Sigmoid colon (tissue), 7 donors: ENCODE measurements around the gene ARF6. TPM values are rescaled to one million over a fixed set of nuclear protein-coding genes. Genes with fewer than 3 reads are reported as not detected.

Experiments
- DNase-seq: peaks from one replicate; pipeline ENCODE4 v3.0.0-alpha.2; 2019
- H3K27ac ChIP-seq, 4 donors: fragments of 200-600 bp; sonication (generic); one replicate each; pipeline ENCODE4 v1.5.1; 2016 to 2019; ENCODE audit warnings: mild to moderate bottlenecking in 1 of 4
- H3K27me3 ChIP-seq, 3 donors: fragments of 200-600 bp; sonication (generic); one replicate each; pipeline ENCODE4 v1.5.1; 2019; ENCODE audit warnings: mild to moderate bottlenecking in 1 of 3
- H3K36me3 ChIP-seq, 4 donors: fragments of 200-600 bp; sonication (generic); one replicate each; pipeline ENCODE4 v1.5.1; 2016 to 2019
- H3K4me1 ChIP-seq, 4 donors: fragments of 200-600 bp; sonication (generic); one replicate each; pipeline ENCODE4 v1.5.1; 2017 to 2019
- H3K4me3 ChIP-seq, 4 donors: fragments of 200-600 bp; sonication (generic); one replicate each; pipeline ENCODE4 v1.5.1; 2017 to 2019; ENCODE audit warnings: mild to moderate bottlenecking in 2 of 4, moderate library complexity in 1 of 4
- H3K9me3 ChIP-seq, 4 donors: fragments of 200-600 bp in 3 of 4; sonication (generic) in 3 of 4; one replicate each; pipeline versions ENCODE4 v1.5.1 to v1.6.1; 2013 to 2019
- EP300 ChIP-seq, 4 donors: sonication (generic); formaldehyde crosslinking; IDR thresholded peaks; one replicate each; pipeline ENCODE4 v1.6.1; 2017; ENCODE audit warnings: antibody characterized with exemption in 4 of 4
- POLR2A ChIP-seq, 2 donors: fragments of 450-650 bp; IDR thresholded peaks; one replicate each; pipeline ENCODE4 v1.6.1; 2016; ENCODE audit warnings: antibody characterized with exemption in 2 of 2, mild to moderate bottlenecking in 2 of 2, moderate library complexity in 2 of 2
- POLR2AphosphoS5 ChIP-seq, 4 donors: sonication (generic); formaldehyde crosslinking; IDR thresholded peaks; one replicate each; pipeline ENCODE4 v1.6.1; 2017; ENCODE audit warnings: antibody characterized with exemption in 4 of 4
- WGBS, 2 donors: extraction: QIAGEN DNeasy Blood & Tissue Kit; methylation state at CpG; one replicate each; pipeline ENCODE4 v1.1.7; 2013; 5-methylcytosine and 5-hydroxymethylcytosine counted together
- intact Hi-C: fragments of 100-400 bp; cut with DNase I; formaldehyde crosslinking; loops from one replicate; pipeline ENCODE4 v1.15.1; 2023
- polyA plus RNA-seq, 3 donors: library from polyadenylated mRNA; stranded (reverse); fragments of 200-250 nt; gene quantifications; one replicate each; pipeline ENCODE4 v1.2.3, GENCODE V29; 2013
- total RNA-seq, 4 donors: library from RNA; depleted of rRNA; stranded (reverse); fragments of >200 nt; gene quantifications; one replicate each; pipeline ENCODE4 v1.1.0, GENCODE V29; 2016
- TF ChIP-seq, protein P1 (sequence below), 4 experiments: fragments of 450-650 bp in 3 of 4; fragments of 200-600 bp in 1 of 4; IDR thresholded peaks; one replicate each; pipeline ENCODE4 v1.5.1; 2016 to 2019; ENCODE audit warnings: antibody characterized with exemption in 4 of 4, mild to moderate bottlenecking in 3 of 4, moderate library complexity in 2 of 4
- donor health status: healthy with polysubstance abuse.
- donor health status: Bipolar disorder and iron deficiency.
- donor health status: healthy.

ARF6 gene
- total and polyA plus RNA-seq, 7 donors: 33.8 to 117 (median 45.6) TPM

DNA sequence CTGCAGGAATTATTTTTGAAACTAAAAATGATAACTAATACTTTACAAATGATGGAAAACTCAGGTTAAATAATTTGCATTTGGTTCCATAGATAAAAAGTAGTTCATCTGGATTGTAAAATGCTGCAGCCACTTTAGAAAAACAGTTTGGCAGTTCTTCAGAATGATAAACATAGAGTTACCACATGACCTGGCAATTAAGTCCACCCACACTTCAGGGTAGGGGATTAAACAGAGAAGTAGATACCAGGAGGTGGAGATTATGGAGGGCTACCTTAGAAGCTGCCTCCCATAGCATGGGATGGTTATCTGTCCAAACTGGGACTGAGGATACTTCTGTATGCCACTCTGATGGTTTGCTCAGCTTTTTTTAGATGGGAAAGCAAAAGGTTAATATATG lies 22.2 kb downstream of the ARF6 start:
- Histone ChIP-seq H3K4me1 (no peaks in the 10 kb centered on the region), H3K4me3 (no peak overlapping the region), H3K9me3 (no peaks in the 10 kb centered on the region), H3K27ac (no peak overlapping the region), H3K36me3 (no peaks in the 10 kb centered on the region), H3K27me3 (no peaks in the 10 kb centered on the region)
- intact Hi-C loops: no loop called here
- DNase-seq: no peak
- no peak for TF ChIP-seq POLR2AphosphoS5 (IDR thresholded peaks at IDR 0.05)
- TF ChIP-seq, protein P1, sequence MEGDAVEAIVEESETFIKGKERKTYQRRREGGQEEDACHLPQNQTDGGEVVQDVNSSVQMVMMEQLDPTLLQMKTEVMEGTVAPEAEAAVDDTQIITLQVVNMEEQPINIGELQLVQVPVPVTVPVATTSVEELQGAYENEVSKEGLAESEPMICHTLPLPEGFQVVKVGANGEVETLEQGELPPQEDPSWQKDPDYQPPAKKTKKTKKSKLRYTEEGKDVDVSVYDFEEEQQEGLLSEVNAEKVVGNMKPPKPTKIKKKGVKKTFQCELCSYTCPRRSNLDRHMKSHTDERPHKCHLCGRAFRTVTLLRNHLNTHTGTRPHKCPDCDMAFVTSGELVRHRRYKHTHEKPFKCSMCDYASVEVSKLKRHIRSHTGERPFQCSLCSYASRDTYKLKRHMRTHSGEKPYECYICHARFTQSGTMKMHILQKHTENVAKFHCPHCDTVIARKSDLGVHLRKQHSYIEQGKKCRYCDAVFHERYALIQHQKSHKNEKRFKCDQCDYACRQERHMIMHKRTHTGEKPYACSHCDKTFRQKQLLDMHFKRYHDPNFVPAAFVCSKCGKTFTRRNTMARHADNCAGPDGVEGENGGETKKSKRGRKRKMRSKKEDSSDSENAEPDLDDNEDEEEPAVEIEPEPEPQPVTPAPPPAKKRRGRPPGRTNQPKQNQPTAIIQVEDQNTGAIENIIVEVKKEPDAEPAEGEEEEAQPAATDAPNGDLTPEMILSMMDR (IDR thresholded peaks at IDR 0.05): no peak
- TF ChIP-seq POLR2A (IDR thresholded peaks at IDR 0.05): no peak
- TF ChIP-seq EP300 (IDR thresholded peaks at IDR 0.05): no peak

DNA sequence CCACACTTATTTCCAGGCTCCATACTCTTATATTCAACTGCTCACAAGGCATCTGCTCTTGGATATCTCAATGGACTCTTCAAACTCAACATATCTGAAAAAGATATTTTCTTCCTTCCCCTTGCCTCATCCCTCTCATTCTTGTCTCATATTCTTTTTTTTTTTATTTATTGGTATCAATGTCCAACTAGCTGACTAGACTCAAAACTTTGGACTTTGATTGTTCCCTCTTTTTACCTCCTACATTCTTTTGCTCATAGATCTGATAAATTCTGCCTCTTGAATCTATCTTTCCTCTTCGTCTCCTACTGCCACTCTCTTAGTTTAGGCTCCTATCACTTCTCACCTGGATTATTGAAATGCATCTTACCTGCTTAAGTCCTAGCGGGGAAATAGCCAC lies 25.8 kb downstream of the ARF6 start:
- 87 to 94% methylated on average over 2 of the region's 2 CpGs for WGBS, 2 donors
- no peaks in the 10 kb centered on the region for H3K4me1 ChIP-seq
- no peak for DNase-seq
- no peaks in the 10 kb centered on the region for H3K27me3 ChIP-seq
- intact Hi-C loops: no loop called here
- no peaks in the 10 kb centered on the region for H3K36me3 ChIP-seq
- H3K9me3 ChIP-seq: no peaks in the 10 kb centered on the region
- no peak overlapping the region for H3K4me3 ChIP-seq
- H3K27ac ChIP-seq: no peak overlapping the region
- TF ChIP-seq EP300 (IDR thresholded peaks at IDR 0.05) (no peak), POLR2AphosphoS5 (IDR thresholded peaks at IDR 0.05) (no peak), POLR2A (IDR thresholded peaks at IDR 0.05) (no peak)
- TF ChIP-seq, protein P1 (IDR thresholded peaks at IDR 0.05): no peak

DNA sequence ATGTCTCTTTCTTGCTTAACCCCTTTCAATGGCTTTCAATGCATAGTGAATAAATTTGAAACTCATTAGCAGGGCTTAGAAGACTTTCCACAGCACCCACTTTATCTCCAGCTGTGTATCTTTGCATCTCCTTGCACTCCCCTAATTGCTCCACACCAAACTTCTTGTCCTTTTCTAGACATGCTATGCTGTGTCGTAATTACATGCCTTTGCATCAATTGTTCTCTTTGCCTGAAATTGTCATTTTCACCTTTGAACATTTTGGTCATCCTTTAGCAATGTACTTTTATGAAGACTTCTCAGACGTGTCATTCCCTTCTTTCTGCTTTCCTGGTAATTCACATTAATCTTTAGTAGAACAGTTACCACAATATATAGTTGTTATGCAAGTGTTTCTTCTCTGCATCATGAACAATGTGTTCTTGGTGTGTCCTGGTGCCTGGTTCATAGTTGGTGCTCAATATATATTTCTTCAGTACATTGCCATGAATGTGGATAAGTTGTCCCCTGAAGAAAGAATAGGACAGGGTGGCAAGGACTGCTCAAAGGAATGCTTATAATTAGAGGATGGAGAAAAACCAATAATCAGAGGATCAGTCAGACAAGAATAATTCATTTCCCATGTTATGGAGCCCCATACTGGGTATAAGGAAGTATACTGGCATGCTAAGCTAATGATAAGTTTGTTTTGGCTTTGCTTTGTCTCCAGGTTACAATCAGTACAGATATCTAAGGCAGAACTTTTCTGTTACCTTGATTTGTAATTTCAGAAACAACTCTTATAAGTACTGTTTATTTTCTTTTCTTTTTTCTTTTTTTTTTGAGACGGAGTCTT lies 27.2 kb downstream of the ARF6 start:
- Histone ChIP-seq H3K27me3 (no peaks in the 10 kb centered on the region), H3K4me1 (no peaks in the 10 kb centered on the region), H3K9me3 (no peaks in the 10 kb centered on the region), H3K27ac (no peak overlapping the region), H3K4me3 (no peak overlapping the region), H3K36me3 (no peaks in the 10 kb centered on the region)
- TF ChIP-seq, protein P1 (IDR thresholded peaks at IDR 0.05): no peak
- TF ChIP-seq POLR2AphosphoS5 (IDR thresholded peaks at IDR 0.05): no peak
- TF ChIP-seq EP300 (IDR thresholded peaks at IDR 0.05): no peak
- no peak for DNase-seq
- 34 to 77% methylated on average over 3 of the region's 3 CpGs for WGBS, 2 donors
- intact Hi-C loops: no loop called here

DNA sequence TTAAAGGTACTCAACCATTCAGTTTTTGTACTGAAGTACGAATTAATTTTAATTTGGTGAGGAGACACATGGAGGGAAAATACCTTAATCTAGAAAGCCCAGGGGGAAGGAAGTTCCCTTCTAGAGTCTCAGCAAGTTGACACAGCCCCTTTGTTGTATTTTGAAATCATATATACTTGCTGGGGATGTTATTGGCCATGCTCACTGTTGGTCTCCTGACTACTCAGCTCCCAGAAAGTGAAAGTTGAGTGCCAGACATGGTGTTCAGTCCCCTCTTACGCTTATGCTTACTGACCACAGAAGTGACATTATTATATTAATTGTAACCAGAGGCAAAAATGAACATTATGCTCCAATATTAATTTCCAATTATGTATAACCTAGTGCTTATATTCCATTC lies 28.1 kb downstream of the ARF6 start:
- TF ChIP-seq, protein P1 (IDR thresholded peaks at IDR 0.05): no peak
- no peak for TF ChIP-seq POLR2A (IDR thresholded peaks at IDR 0.05)
- TF ChIP-seq EP300 (IDR thresholded peaks at IDR 0.05): no peak
- TF ChIP-seq POLR2AphosphoS5 (IDR thresholded peaks at IDR 0.05): no peak
- Histone ChIP-seq H3K4me3 (no peak overlapping the region), H3K4me1 (no peaks in the 10 kb centered on the region), H3K27me3 (no peaks in the 10 kb centered on the region), H3K9me3 (no peaks in the 10 kb centered on the region), H3K27ac (no peak overlapping the region), H3K36me3 (no peaks in the 10 kb centered on the region)
- intact Hi-C loops: no loop called here
- 71 to 93% methylated on average over 2 of the region's 2 CpGs for WGBS, 2 donors
- DNase-seq: no peak

DNA sequence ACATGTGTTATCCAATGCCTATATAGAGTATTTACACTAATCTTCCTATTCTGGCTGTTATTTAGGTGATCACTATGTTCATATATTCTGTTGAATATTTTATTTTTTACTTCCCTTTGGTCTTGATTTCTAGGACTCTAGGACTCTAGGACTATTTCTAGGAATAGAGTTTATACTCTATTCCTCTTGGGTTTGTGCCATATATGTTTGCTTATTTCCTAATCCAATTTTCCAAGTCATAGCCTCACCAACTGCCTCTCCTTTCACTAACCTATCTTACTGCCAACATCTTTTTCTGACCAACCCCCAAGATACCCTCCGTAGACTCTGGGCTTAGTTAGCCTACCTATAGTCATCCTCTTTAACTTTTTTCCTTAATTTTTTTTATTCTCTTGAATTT lies 28.5 kb downstream of the ARF6 start:
- DNase-seq: no peak
- H3K4me3 ChIP-seq: no peak overlapping the region
- 97 to 98% methylated on average over 1 of the region's 1 CpG for WGBS, 2 donors
- no peaks in the 10 kb centered on the region for H3K36me3 ChIP-seq
- H3K4me1 ChIP-seq: no peaks in the 10 kb centered on the region
- no peaks in the 10 kb centered on the region for H3K9me3 ChIP-seq
- H3K27me3 ChIP-seq: no peaks in the 10 kb centered on the region
- no peak overlapping the region for H3K27ac ChIP-seq
- TF ChIP-seq, protein P1 (IDR thresholded peaks at IDR 0.05): no peak
- no peak for TF ChIP-seq EP300 (IDR thresholded peaks at IDR 0.05)
- TF ChIP-seq POLR2A (IDR thresholded peaks at IDR 0.05): no peak
- no peak for TF ChIP-seq POLR2AphosphoS5 (IDR thresholded peaks at IDR 0.05)
- intact Hi-C loops: no loop called here
